K562 (cell line): Measurements from ENCODE around the gene MAD1L1. TPM values are rescaled to one million over a fixed set of nuclear protein-coding genes. Genes with fewer than 3 reads are reported as not detected.

Source experiments
- ATAC-seq: fragments of 200-7000 bp; cut with Tn5 transposase; 3 replicates; pipeline ENCODE4 v1.9.1; 2020; ENCODE audit warnings: moderate library complexity
- BruUV-seq: library from RNA; stranded (reverse); fragments of 400-500 nt; replicated peaks from 2 replicates; lab custom pipeline; 2021; lab: Mats Ljungman, UMichigan
- CTCF ChIA-PET: fragments of 300-600 bp; formaldehyde crosslinking; extraction: SDS; loops from one replicate; lab custom pipeline; 2021; ENCODE audit warnings: low intra/inter-chr PET ratio; lab: Yijun Ruan, JAX
- POLR2A ChIA-PET: fragments of 300-600, 350-650 bp; sonication (Branson Sonifier 250); formaldehyde crosslinking; extraction: SDS; loops from one replicate; lab custom pipeline; 2021; ENCODE audit warnings: antibody characterized with exemption, inconsistent platforms; lab: Yijun Ruan, JAX
- DNase-seq, 4 experiments: peaks; one replicate each; pipeline versions ENCODE4 v3.0.0 to v3.0.0-alpha.2; 2011 to 2018; ENCODE audit warnings: low spot score in 3 of 4, mixed read lengths in 3 of 4; ENCODE audit errors: extremely low read depth in 1 of 4
- FAIRE-seq: peaks from 2 replicates; lab custom pipeline; 2011; peaks lifted over from hg19 to GRCh38; lab: Jason Lieb, UNC
- H2AFZ ChIP-seq: 2 replicates; pipeline ENCODE4 v1.6.0; 2011; ENCODE audit warnings: low read depth, low read length, control low read depth, inconsistent platforms
- H3K27ac ChIP-seq: fragments of 200-600 bp; 3 replicates; pipeline ENCODE4 v1.8.0; 2011; ENCODE audit warnings: low read depth, mild to moderate bottlenecking, control low read depth, inconsistent platforms, low read length, moderate library complexity, mixed read lengths; ENCODE audit errors: extremely low read depth
- H3K27me3 ChIP-seq, 2 experiments: fragments of 300-600 bp in 1 of 2; 2 replicates in 1 of 2; 3 replicates in 1 of 2; pipeline versions ENCODE4 v1.6.0 to v1.8.0; 2011; ENCODE audit warnings: inconsistent platforms in 2 of 2, low read length in 2 of 2, mild to moderate bottlenecking in 1 of 2, mixed read lengths in 1 of 2, moderate library complexity in 1 of 2; ENCODE audit not compliant: control insufficient read depth in 2 of 2, insufficient read depth in 2 of 2
- H3K36me3 ChIP-seq: fragments of 300-600 bp; 3 replicates; pipeline ENCODE4 v1.8.0; 2011; ENCODE audit warnings: mild to moderate bottlenecking, low read length, inconsistent platforms; ENCODE audit not compliant: control insufficient read depth, insufficient read depth
- H3K4me1 ChIP-seq, 2 experiments: fragments of 200-600 bp in 1 of 2; replicated peaks in 1 of 2; 2 replicates in 1 of 2; 3 replicates in 1 of 2; pipeline versions ENCODE4 v1.5.1 to v1.8.0; 2011; ENCODE audit warnings: inconsistent platforms in 2 of 2, low read length in 2 of 2, mild to moderate bottlenecking in 1 of 2, mixed read lengths in 1 of 2, moderate library complexity in 1 of 2; ENCODE audit not compliant: control insufficient read depth in 2 of 2, insufficient read depth in 2 of 2
- H3K4me2 ChIP-seq: 2 replicates; pipeline ENCODE4 v1.6.1; 2011; ENCODE audit warnings: low read length, control low read depth, inconsistent platforms, mixed read lengths; ENCODE audit not compliant: insufficient read depth
- H3K4me3 ChIP-seq: fragments of 200-600 bp; sonication (generic), shearing (Covaris generic); 2 replicates; pipeline ENCODE4 v1.5.1; 2016; ENCODE audit warnings: control low read depth, inconsistent platforms
- H3K79me2 ChIP-seq: fragments of 200-600 bp; 3 replicates; pipeline ENCODE4 v1.8.0; 2011; ENCODE audit warnings: low read length, inconsistent platforms; ENCODE audit not compliant: control insufficient read depth, insufficient read depth
- H3K9ac ChIP-seq, 2 experiments: 2 replicates each; pipeline versions ENCODE4 v1.6.0 to v1.6.1; 2011; ENCODE audit warnings: low read depth in 2 of 2, low read length in 2 of 2, control low read depth in 1 of 2, inconsistent platforms in 1 of 2, mild to moderate bottlenecking in 1 of 2, mixed read lengths in 1 of 2; ENCODE audit not compliant: insufficient read depth in 1 of 2
- H3K9me1 ChIP-seq: one replicate; pipeline ENCODE4 v1.6.0; 2011; ENCODE audit warnings: inconsistent platforms, mild to moderate bottlenecking, low read length, moderate library complexity; ENCODE audit not compliant: control insufficient read depth, insufficient read depth
- H3K9me3 ChIP-seq: replicated peaks from 2 replicates; pipeline ENCODE4 v1.5.1; 2011; ENCODE audit warnings: low read depth, low read length, inconsistent platforms; ENCODE audit not compliant: control insufficient read depth, insufficient read depth
- H4K20me1 ChIP-seq: replicated peaks from 2 replicates; pipeline ENCODE4 v1.6.1; 2011; ENCODE audit warnings: low read length, inconsistent platforms, mixed read lengths; ENCODE audit not compliant: control insufficient read depth, insufficient read depth
- ARNT ChIP-seq, 2 experiments: fragments of 450-650 bp; IDR thresholded peaks; 2 replicates each; pipeline ENCODE4 v1.6.1; 2016; ENCODE audit warnings: mild to moderate bottlenecking in 1 of 2
- BMI1 ChIP-seq: fragments of 150-350 bp; IDR thresholded peaks from 2 replicates; pipeline ENCODE4 v1.6.1; 2014; ENCODE audit warnings: low read length
- CREB1 ChIP-seq, 2 experiments: sonication (generic) in 1 of 2; formaldehyde crosslinking in 1 of 2; IDR thresholded peaks; 2 replicates each; pipeline versions ENCODE4 v1.6.1 to v1.8.0; 2012 to 2022; ENCODE audit warnings: inconsistent platforms in 1 of 2, mild to moderate bottlenecking in 1 of 2, missing genetic modification reagents in 1 of 2, moderate library complexity in 1 of 2
- CREB5 ChIP-seq: fragments of 250-450 bp; sonication (Bioruptor Pico); IDR thresholded peaks from 2 replicates; pipeline ENCODE4 v1.5.0; 2020; ENCODE audit warnings: mild to moderate bottlenecking
- CTBP1 ChIP-seq: fragments of 450-650 bp; IDR thresholded peaks from 2 replicates; pipeline ENCODE4 v1.6.1; 2016; ENCODE audit warnings: borderline replicate concordance
- KAT7 ChIP-seq: sonication (generic); formaldehyde crosslinking; IDR thresholded peaks from 2 replicates; pipeline ENCODE4 v1.8.0; 2022; ENCODE audit warnings: missing genetic modification reagents, mild to moderate bottlenecking, borderline replicate concordance
- KLF10 ChIP-seq: fragments of 250-450 bp; sonication (Bioruptor Pico); IDR thresholded peaks from 2 replicates; pipeline ENCODE4 v1.6.1; 2021; ENCODE audit warnings: matching md5 sums
- MCM7 ChIP-seq, 2 experiments: fragments of 450-650 bp; IDR thresholded peaks; 2 replicates each; pipeline ENCODE4 v1.6.1; 2016 to 2018
- MTF1 ChIP-seq: fragments of 250-450 bp; sonication (Bioruptor Pico); IDR thresholded peaks from 2 replicates; pipeline ENCODE4 v1.9.0; 2021; ENCODE audit warnings: moderate library complexity, mild to moderate bottlenecking, inconsistent platforms, borderline replicate concordance
- NR3C1 ChIP-seq: sonication (generic); formaldehyde crosslinking; IDR thresholded peaks from 2 replicates; pipeline ENCODE4 v1.8.1; 2022; ENCODE audit warnings: missing genetic modification reagents
- PHF20 ChIP-seq: fragments of 450-650 bp; IDR thresholded peaks from 2 replicates; pipeline ENCODE4 v1.6.1; 2018; ENCODE audit not compliant: partially characterized antibody
- PTRF ChIP-seq: fragments of 450-650 bp; IDR thresholded peaks from 2 replicates; pipeline ENCODE4 v1.6.1; 2016; ENCODE audit warnings: mild to moderate bottlenecking, missing genetic modification characterization, missing compliant biosample characterization
- RNF219 ChIP-seq: fragments of 250-450 bp; sonication (Bioruptor Pico); IDR thresholded peaks from 2 replicates; pipeline ENCODE4 v1.5.0; 2022; ENCODE audit warnings: mild to moderate bottlenecking
- SMAD1 ChIP-seq: fragments of 150-350 bp; IDR thresholded peaks from 2 replicates; pipeline ENCODE4 v1.6.1; 2014; ENCODE audit warnings: low read length, low read depth; ENCODE audit not compliant: partially characterized antibody
- SRSF7 ChIP-seq: fragments of 200-400 bp; formaldehyde crosslinking; optimal IDR thresholded peaks from 2 replicates; pipeline ENCODE3; 2017; ENCODE audit warnings: mild to moderate bottlenecking, low read depth, low read length
- STAT5B ChIP-seq: fragments of 250-450 bp; sonication (Bioruptor Pico); IDR thresholded peaks from 2 replicates; pipeline ENCODE4 v1.8.0; 2021; ENCODE audit warnings: mild to moderate bottlenecking, inconsistent platforms
- THRA ChIP-seq: fragments of 450-650 bp; IDR thresholded peaks from 2 replicates; pipeline ENCODE4 v1.6.1; 2017; ENCODE audit warnings: mild to moderate bottlenecking, moderate library complexity
- ZNF316 ChIP-seq: fragments of 450-650 bp; IDR thresholded peaks from 2 replicates; pipeline ENCODE4 v1.6.1; 2016
- ZNF551 ChIP-seq: fragments of 250-450 bp; sonication (Bioruptor Pico); IDR thresholded peaks from 2 replicates; pipeline ENCODE4 v1.5.0; 2021; ENCODE audit warnings: mild to moderate bottlenecking, moderate library complexity
- WGBS: fragments of 100-300 bp; shearing (Covaris generic); methylation state at CpG from one replicate; pipeline ENCODE4 v1.1.6; 2016; ENCODE audit warnings: low coverage, mixed read lengths; ENCODE audit not compliant: insufficient coverage; ENCODE audit errors: missing lambda C conversion rate; 5-methylcytosine and 5-hydroxymethylcytosine counted together
- in situ Hi-C: fragments of 300-500 bp; cut with MboI; formaldehyde crosslinking; loops from 4 replicates; pipeline ENCODE4 v1.15.0; 2018; ENCODE audit warnings: inconsistent platforms, mixed read lengths
- intact Hi-C: fragments of 100-400 bp; cut with micrococcal nuclease; formaldehyde crosslinking; loops from 2 replicates; pipeline ENCODE4 v1.14.2; 2022
- polyA plus RNA-seq, 8 experiments: library from polyadenylated mRNA; depleted of rRNA in 4 of 8; stranded (reverse) in 5 of 8; unstranded in 3 of 8; fragments of >200 nt; fragmentation: Nextera tagmentation in 2 of 8; fragmentation: Illumina TruSeq in 1 of 8; extraction: Ambion mirVana in 2 of 8; extraction: Trizol in 1 of 8; gene quantifications; 2 replicates each; pipeline versions ENCODE4 v1.2.1 to v1.2.3, GENCODE V29; 2011 to 2014; ENCODE audit warnings: inconsistent platforms in 1 of 8, missing spikeins in 1 of 8
- total RNA-seq, 7 experiments: library from RNA; depleted of rRNA in 6 of 7; stranded (reverse); fragments of >200 nt in 6 of 7; fragmentation: Illumina TruSeq in 2 of 7; extraction: Trizol in 2 of 7; gene quantifications; 2 replicates each; pipeline versions ENCODE4 v1.2.1 to v1.2.3, GENCODE V29; 2011 to 2021; ENCODE audit warnings: low replicate concordance in 1 of 7

MAD1L1 gene
- total and polyA plus RNA-seq, 9 of the 15 experiments (the other 6 are each of a cell fraction or from before 2014, with no cell fraction given) = 1.7 to 89.7 (median 18.0) TPM

DNA sequence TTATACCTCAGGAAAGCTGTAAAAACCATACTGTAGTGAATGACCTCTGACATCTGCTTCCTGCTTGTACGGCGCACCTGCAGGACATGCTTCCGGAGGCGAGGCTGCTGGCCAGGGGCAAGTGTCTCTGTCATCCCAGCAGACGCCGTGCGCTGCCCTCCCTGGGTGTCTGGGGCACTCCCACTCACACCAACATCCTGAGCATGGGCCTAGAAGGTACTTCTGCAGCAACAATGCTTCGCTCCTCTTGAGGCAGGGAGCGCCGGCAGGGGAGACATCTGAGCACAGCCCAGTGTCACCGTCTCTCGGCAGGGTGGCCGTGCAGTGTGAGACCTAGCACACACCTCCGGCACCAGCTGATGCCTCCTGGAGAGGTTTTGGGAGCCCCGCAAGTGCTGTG lies 269.2 kb downstream of the MAD1L1 start:
- POLR2A ChIA-PET = no interaction called here
- no peak for FAIRE-seq
- intact Hi-C loops = no loop called here

More for the DNA sequence above, 269.2 kb downstream of the MAD1L1 start:
- Histone ChIP-seq H3K4me2 (no peak overlapping the region), H3K9ac (no peak overlapping the region), H2AFZ (no peak overlapping the region), H3K27me3 (no peaks in the 10 kb centered on the region), H3K9me1 (no peaks in the 10 kb centered on the region), H3K79me2 (no peaks in the 10 kb centered on the region), H4K20me1 (no peaks in the 10 kb centered on the region), H3K4me3 (no peak overlapping the region), H3K4me1 (peaks cover 0 to 14% of the 10 kb centered on the region in 2 experiments; a peak in 1 of 5 replicates), H3K36me3 (peaks cover 7% of the 10 kb centered on the region; the same call in 2 of the 3 replicates), H3K27ac (no peak overlapping the region), H3K9me3 (peaks cover 3% of the 10 kb centered on the region; the same call in 1 of the 2 replicates)
- WGBS = 91% methylated on average over 10 of the region's 15 CpGs
- in situ Hi-C loops = no loop called here
- no peak for TF ChIP-seq ARNT (IDR thresholded peaks at IDR 0.05)
- TF ChIP-seq ZNF316 = no peak
- no peak for TF ChIP-seq NR3C1 (CRISPR knock-in tag)
- TF ChIP-seq KLF10 (CRISPR knock-in tag) = no peak
- no peak for TF ChIP-seq CREB1 (IDR thresholded peaks at IDR 0.05)
- no peak for TF ChIP-seq CREB1 (CRISPR knock-in tag; IDR thresholded peaks at IDR 0.05)
- no peak for TF ChIP-seq BMI1
- TF ChIP-seq STAT5B (CRISPR knock-in tag) = no peak
- TF ChIP-seq CREB5 = no peak
- no peak for TF ChIP-seq KAT7 (CRISPR knock-in tag)
- no peak for TF ChIP-seq RNF219 (CRISPR knock-in tag)
- no peak for TF ChIP-seq SRSF7
- TF ChIP-seq PTRF (tag) = no peak
- TF ChIP-seq CTBP1 = no peak
- no peak for TF ChIP-seq SMAD1
- no peak for TF ChIP-seq ZNF551
- no peak for TF ChIP-seq MCM7 (IDR thresholded peaks at IDR 0.05)
- TF ChIP-seq MTF1 (CRISPR knock-in tag) = no peak
- no peak for TF ChIP-seq THRA
- TF ChIP-seq PHF20 = no peak
- no TSS peak for BruUV-seq
- no peak for DNase-seq
- CTCF ChIA-PET = no interaction called here
- ATAC-seq = no peak
